HCT116 (cell line): ENCODE measurements around the gene CCNL1. TPM values are rescaled to one million over a fixed set of nuclear protein-coding genes. Genes with fewer than 3 reads are reported as not detected.
A peak's percentile ranks its signal among the peaks of the same experiment; 100 is the strongest.

ENCODE experiments used
- ATAC-seq: fragments of 200-7000 bp; cut with Tn5 transposase; 2 replicates; pipeline ENCODE4 v1.9.1; 2020; ENCODE audit warnings: mild to moderate bottlenecking, moderate library complexity
- BruUV-seq: library from RNA; stranded (reverse); fragments of 400-500 nt; replicated peaks from 2 replicates; lab custom pipeline; 2021; lab: Mats Ljungman, UMichigan
- CTCF ChIA-PET: fragments of 300-600 bp; sonication (Branson Sonifier 250); formaldehyde crosslinking; loops from one replicate; lab custom pipeline; 2021; ENCODE audit warnings: antibody characterized with exemption; lab: Charles Lee
- POLR2A ChIA-PET: fragments of 300-600, 350-600 bp; sonication (Branson Sonifier 250); formaldehyde crosslinking; loops from one replicate; lab custom pipeline; 2021; ENCODE audit warnings: antibody characterized with exemption; lab: Charles Lee
- RAD21 ChIA-PET, 2 experiments: fragments of 300-600 bp; sonication (Branson Sonifier 250); formaldehyde crosslinking; loops; one replicate each; lab custom pipeline; 2023; ENCODE audit warnings: low total read pairs in 2 of 2; ENCODE audit not compliant: uncharacterized antibody in 2 of 2, unreplicated experiment in 2 of 2, low non-redundant PET in 1 of 2; lab: Charles Lee
- DNase-seq: peaks from one replicate; pipeline ENCODE4 v3.0.0-alpha.2; 2010; ENCODE audit warnings: low read depth, low spot score
- H2AFZ ChIP-seq: fragments of 200-600 bp; shearing (Covaris generic), sonication (generic); 2 replicates; pipeline ENCODE4 v1.6.1; 2017; ENCODE audit warnings: low read depth, mixed run types, mixed read lengths, antibody characterized with exemption, low read length; ENCODE audit not compliant: poor library complexity, severe bottlenecking
- H3K27ac ChIP-seq: 2 replicates; pipeline ENCODE4 v1.5.1; 2012; ENCODE audit warnings: low read depth, low read length
- H3K27me3 ChIP-seq: fragments of 200-600 bp; sonication (generic); 2 replicates; pipeline ENCODE4 v1.6.1; 2016; ENCODE audit warnings: mixed run types, low read length, mixed read lengths; ENCODE audit not compliant: insufficient read depth
- H3K36me3 ChIP-seq, 2 experiments: fragments of 200-500 bp in 1 of 2; fragments of 200-600 bp in 1 of 2; sonication (Bioruptor generic) in 1 of 2; sonication (generic) in 1 of 2; 2 replicates each; pipeline versions ENCODE4 v1.5.1 to v1.6.1; 2014 to 2016; ENCODE audit warnings: low read length in 2 of 2, inconsistent platforms in 1 of 2, mixed read lengths in 1 of 2, mixed run types in 1 of 2; ENCODE audit not compliant: insufficient read depth in 2 of 2, control insufficient read depth in 1 of 2
- H3K4me1 ChIP-seq, 2 experiments: fragments of 200-600 bp in 1 of 2; sonication (generic) in 1 of 2; 2 replicates each; pipeline versions ENCODE4 v1.5.1 to v1.6.1; 2012 to 2017; ENCODE audit warnings: low read length in 2 of 2, inconsistent platforms in 1 of 2, mild to moderate bottlenecking in 1 of 2, mixed read lengths in 1 of 2, mixed run types in 1 of 2, moderate library complexity in 1 of 2; ENCODE audit not compliant: insufficient read depth in 2 of 2, control insufficient read depth in 1 of 2
- H3K4me2 ChIP-seq: fragments of 200-600 bp; sonication (generic); 2 replicates; pipeline ENCODE4 v1.6.1; 2017; ENCODE audit warnings: mixed run types, low read length, mixed read lengths
- H3K4me3 ChIP-seq, 2 experiments: fragments of 200-600 bp in 1 of 2; sonication (generic) in 1 of 2; replicated peaks in 1 of 2; 2 replicates each; pipeline ENCODE4 v1.5.1; 2011 to 2016; ENCODE audit warnings: low read length in 2 of 2, control low read depth in 1 of 2, low read depth in 1 of 2, mild to moderate bottlenecking in 1 of 2, mixed read lengths in 1 of 2, mixed run types in 1 of 2
- H3K79me2 ChIP-seq: fragments of 200-600 bp; sonication (generic); 2 replicates; pipeline ENCODE4 v1.6.1; 2017; ENCODE audit warnings: mild to moderate bottlenecking, mixed run types, low read length, moderate library complexity, mixed read lengths; ENCODE audit not compliant: insufficient read depth
- H3K9ac ChIP-seq: fragments of 200-600 bp; sonication (generic); 2 replicates; pipeline ENCODE4 v1.6.1; 2016; ENCODE audit warnings: low read length, mixed read lengths
- H3K9me2 ChIP-seq: fragments of 200-600 bp; sonication (generic), shearing (Covaris generic); 2 replicates; pipeline ENCODE4 v1.6.1; 2017; ENCODE audit warnings: mixed run types, mild to moderate bottlenecking, moderate library complexity; ENCODE audit not compliant: insufficient read depth
- H3K9me3 ChIP-seq, 2 experiments: fragments of 200-500 bp in 1 of 2; fragments of 200-600 bp in 1 of 2; sonication (Bioruptor generic) in 1 of 2; sonication (generic) in 1 of 2; 2 replicates each; pipeline ENCODE4 v1.6.1; 2014 to 2017; ENCODE audit warnings: low read length in 2 of 2, mixed read lengths in 2 of 2, inconsistent platforms in 1 of 2, low read depth in 1 of 2, mild to moderate bottlenecking in 1 of 2, mixed run types in 1 of 2, moderate library complexity in 1 of 2; ENCODE audit not compliant: control insufficient read depth in 1 of 2, insufficient read depth in 1 of 2
- H4K20me1 ChIP-seq: fragments of 200-600 bp; sonication (generic), shearing (Covaris generic); 2 replicates; pipeline ENCODE4 v1.6.1; 2017; ENCODE audit warnings: mixed run types, mild to moderate bottlenecking, moderate library complexity; ENCODE audit not compliant: insufficient read depth
- EGR1 ChIP-seq: IDR thresholded peaks from 2 replicates; pipeline ENCODE4 v1.6.1; 2012; ENCODE audit warnings: low read depth
- POLR2AphosphoS5 ChIP-seq: IDR thresholded peaks from 2 replicates; pipeline ENCODE4 v1.6.1; 2011; ENCODE audit warnings: mild to moderate bottlenecking, low read depth, low read length, moderate library complexity
- SIN3A ChIP-seq: IDR thresholded peaks from 2 replicates; pipeline ENCODE4 v1.6.1; 2012; ENCODE audit warnings: low read depth
- YY1 ChIP-seq: IDR thresholded peaks from 2 replicates; pipeline ENCODE4 v1.6.1; 2011; ENCODE audit warnings: low read length, low read depth, moderate library complexity, mild to moderate bottlenecking; ENCODE audit not compliant: insufficient replicate concordance; ENCODE audit errors: extremely low read depth
- ZFX ChIP-seq: fragments of 450-650 bp; IDR thresholded peaks from 2 replicates; pipeline ENCODE4 v1.6.1; 2017
- intact Hi-C: fragments of 100-400 bp; cut with micrococcal nuclease; formaldehyde crosslinking; loops from 2 replicates; pipeline ENCODE4 v1.10.0; 2022
- total RNA-seq: library from RNA; stranded (reverse); gene quantifications from one replicate; pipeline ENCODE4 v1.2.1, GENCODE V29; 2021; ENCODE audit not compliant: unreplicated experiment

Gene CCNL1
- total RNA-seq, 1 experiment from 2014 or later = 96.7 TPM

GRCh38 chr3:157128771-157129681 is 30.9 kb downstream of the CCNL1 start:
- DNase-seq (peak; percentile 22), ATAC-seq (peak; percentile 33)
- Histone ChIP-seq H3K79me2 (no peaks in the 10 kb centered on the region), H2AFZ (no peak overlapping the region), H3K36me3 (no peaks in the 10 kb centered on the region), H3K4me3 (peak overlapping the region; percentile 22 to 36), H3K9me2 (no peaks in the 10 kb centered on the region), H3K9ac (peak overlapping the region; percentile 76), H3K27ac (peak overlapping the region; percentile 99), H3K27me3 (no peaks in the 10 kb centered on the region), H3K4me2 (peak overlapping the region; percentile 75), H3K9me3 (no peaks in the 10 kb centered on the region), H4K20me1 (no peaks in the 10 kb centered on the region), H3K4me1 (peaks cover 57 to 86% of the 10 kb centered on the region in 2 experiments)
- ChIA-PET CTCF (interaction anchor here (0.8 to 2.4 kb wide), 4 partner anchors 585 to 978 kb away, joined by 3 to 6 read pairs (median 4); no protein-coding TSS in a partner anchor), POLR2A (interaction anchor here (0.9 to 1.5 kb wide), 5 partner anchors 10 to 454 kb away, joined by 3 to 4 read pairs (median 3); partner anchors contain the start of gene TIPARP), RAD21 (no interaction called here)
- peak; percentile 27; the same call in 1 of the 2 replicates for TF ChIP-seq POLR2AphosphoS5
- no peak for TF ChIP-seq YY1
- TF ChIP-seq SIN3A = no peak
- TF ChIP-seq ZFX = peak; percentile 62
- no peak for TF ChIP-seq EGR1
- intact Hi-C loops = no loop called here
- BruUV-seq = TSS peak; percentile 95
